Measurements from ENCODE around the gene CFAP54.

DNA sequence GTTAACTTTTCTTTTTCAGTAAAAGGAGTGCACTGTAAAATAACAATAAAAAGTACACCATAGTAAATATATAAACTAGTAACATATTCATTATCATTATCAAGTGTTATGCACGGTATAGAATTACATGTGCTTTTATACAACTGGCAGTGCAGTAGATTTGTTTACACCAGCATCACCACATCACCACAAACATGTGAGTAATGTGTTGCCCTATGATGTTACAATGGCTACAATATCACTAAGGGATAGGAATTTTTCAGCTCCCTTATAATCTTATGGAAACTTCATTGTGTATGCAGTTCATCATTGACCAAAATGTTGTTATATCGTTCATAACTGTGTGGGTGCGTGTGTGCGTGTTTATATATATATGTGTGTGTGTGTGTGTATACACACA is 394.2 kb downstream of the CFAP54 start:
- TF ChIP-seq POLR2A (IDR thresholded peaks at IDR 0.05; ENCODE audit: low read depth, low read length) (no peak), POLR2AphosphoS5 (IDR thresholded peaks at IDR 0.05; ENCODE audit: low read depth, low read length) (no peak)
